ENCODE results near the gene SNRPA.

The SNRPA gene

GRCh38 chr19:40786060-40787037 lies 35.3 kb downstream of the SNRPA start:
- Histone ChIP-seq H3K27ac (ENCODE audit: low read depth in 2 of 2, low read length in 2 of 2) (no peak overlapping the region), H3K9me3 (ENCODE audit: control insufficient read depth in 2 of 2, low read length in 2 of 2) (no peaks in the 10 kb centered on the region), H3K4me1 (ENCODE audit: control insufficient read depth in 2 of 2, insufficient read depth in 2 of 2, low read length in 2 of 2) (peaks cover 3 to 4% of the 10 kb centered on the region in 2 donors), H3K4me3 (ENCODE audit: low read length in 2 of 2) (no peak overlapping the region), H3K9ac (ENCODE audit: low read depth in 1 of 2, low read length in 2 of 2) (no peak overlapping the region), H3K27me3 (ENCODE audit: control insufficient read depth in 2 of 2, insufficient read depth in 2 of 2, low read length in 2 of 2) (no peaks in the 10 kb centered on the region), H3K36me3 (ENCODE audit: control insufficient read depth in 2 of 2, insufficient read depth in 2 of 2, low read length in 2 of 2) (peaks cover 8 to 19% of the 10 kb centered on the region in 2 donors)

- Histone ChIP-seq H3K36me3 (ENCODE audit: control insufficient read depth in 2 of 2, insufficient read depth in 2 of 2, low read length in 2 of 2) (peaks cover 5 to 18% of the 10 kb centered on the region in 2 donors), H3K9me3 (ENCODE audit: control insufficient read depth in 2 of 2, low read length in 2 of 2) (no peaks in the 10 kb centered on the region), H3K27ac (ENCODE audit: low read depth in 2 of 2, low read length in 2 of 2) (peak overlapping the region; percentile 82), H3K27me3 (ENCODE audit: control insufficient read depth in 2 of 2, insufficient read depth in 2 of 2, low read length in 2 of 2) (no peaks in the 10 kb centered on the region), H3K9ac (ENCODE audit: low read depth in 1 of 2, low read length in 2 of 2) (peak overlapping the region in 1 of 2 donors; percentile 24), H3K4me3 (ENCODE audit: low read length in 2 of 2) (no peak overlapping the region), H3K4me1 (ENCODE audit: control insufficient read depth in 2 of 2, insufficient read depth in 2 of 2, low read length in 2 of 2) (peaks cover 15 to 17% of the 10 kb centered on the region in 2 donors)
These were observed 40.3 kb downstream of the SNRPA start for GRCh38 chr19:40791349-40791748.

DNA sequence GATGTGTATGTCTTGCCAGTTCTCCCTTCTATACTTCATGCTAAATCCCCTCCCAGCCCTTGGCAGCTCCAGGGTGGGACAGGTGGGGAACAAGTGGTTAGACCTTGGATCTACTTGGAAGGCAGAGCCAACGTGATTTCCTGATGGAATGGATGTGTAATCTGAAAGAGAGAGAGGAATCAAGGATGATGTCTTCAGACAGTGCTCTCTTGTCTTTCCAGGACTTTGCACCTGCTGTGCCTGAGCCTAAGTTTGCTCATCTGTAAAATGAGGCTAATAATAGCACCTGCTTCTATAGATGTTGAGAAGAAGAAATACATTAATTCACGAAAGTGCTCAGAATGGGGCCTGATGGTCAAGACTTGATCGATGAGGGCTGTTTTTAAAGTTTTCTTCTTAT lies 41.0 kb downstream of the SNRPA start:
- Histone ChIP-seq H3K27me3 (ENCODE audit: control insufficient read depth in 2 of 2, insufficient read depth in 2 of 2, low read length in 2 of 2) (no peaks in the 10 kb centered on the region), H3K9ac (ENCODE audit: low read depth in 1 of 2, low read length in 2 of 2) (peak overlapping the region in 1 of 2 donors; percentile 19), H3K4me1 (ENCODE audit: control insufficient read depth in 2 of 2, insufficient read depth in 2 of 2, low read length in 2 of 2) (peaks cover 15 to 17% of the 10 kb centered on the region in 2 donors), H3K27ac (ENCODE audit: low read depth in 2 of 2, low read length in 2 of 2) (peak overlapping the region; percentile 82), H3K9me3 (ENCODE audit: control insufficient read depth in 2 of 2, low read length in 2 of 2) (no peaks in the 10 kb centered on the region), H3K36me3 (ENCODE audit: control insufficient read depth in 2 of 2, insufficient read depth in 2 of 2, low read length in 2 of 2) (peaks cover 5 to 21% of the 10 kb centered on the region in 2 donors), H3K4me3 (ENCODE audit: low read length in 2 of 2) (no peak overlapping the region)

- Histone ChIP-seq H3K4me3 (ENCODE audit: low read length in 2 of 2) (peak overlapping the region in 1 of 2 donors; percentile 78), H3K36me3 (ENCODE audit: control insufficient read depth in 2 of 2, insufficient read depth in 2 of 2, low read length in 2 of 2) (peaks cover 13 to 21% of the 10 kb centered on the region in 2 donors), H3K9me3 (ENCODE audit: control insufficient read depth in 2 of 2, low read length in 2 of 2) (no peaks in the 10 kb centered on the region), H3K27me3 (ENCODE audit: control insufficient read depth in 2 of 2, insufficient read depth in 2 of 2, low read length in 2 of 2) (no peaks in the 10 kb centered on the region), H3K9ac (ENCODE audit: low read depth in 1 of 2, low read length in 2 of 2) (peak overlapping the region in 1 of 2 donors; percentile 68), H3K4me1 (ENCODE audit: control insufficient read depth in 2 of 2, insufficient read depth in 2 of 2, low read length in 2 of 2) (peaks cover 37 to 40% of the 10 kb centered on the region in 2 donors), H3K27ac (ENCODE audit: low read depth in 2 of 2, low read length in 2 of 2) (peak overlapping the region; percentile 93)
These were observed 46.4 kb downstream of the SNRPA start for GRCh38 chr19:40797166-40797962.

DNA sequence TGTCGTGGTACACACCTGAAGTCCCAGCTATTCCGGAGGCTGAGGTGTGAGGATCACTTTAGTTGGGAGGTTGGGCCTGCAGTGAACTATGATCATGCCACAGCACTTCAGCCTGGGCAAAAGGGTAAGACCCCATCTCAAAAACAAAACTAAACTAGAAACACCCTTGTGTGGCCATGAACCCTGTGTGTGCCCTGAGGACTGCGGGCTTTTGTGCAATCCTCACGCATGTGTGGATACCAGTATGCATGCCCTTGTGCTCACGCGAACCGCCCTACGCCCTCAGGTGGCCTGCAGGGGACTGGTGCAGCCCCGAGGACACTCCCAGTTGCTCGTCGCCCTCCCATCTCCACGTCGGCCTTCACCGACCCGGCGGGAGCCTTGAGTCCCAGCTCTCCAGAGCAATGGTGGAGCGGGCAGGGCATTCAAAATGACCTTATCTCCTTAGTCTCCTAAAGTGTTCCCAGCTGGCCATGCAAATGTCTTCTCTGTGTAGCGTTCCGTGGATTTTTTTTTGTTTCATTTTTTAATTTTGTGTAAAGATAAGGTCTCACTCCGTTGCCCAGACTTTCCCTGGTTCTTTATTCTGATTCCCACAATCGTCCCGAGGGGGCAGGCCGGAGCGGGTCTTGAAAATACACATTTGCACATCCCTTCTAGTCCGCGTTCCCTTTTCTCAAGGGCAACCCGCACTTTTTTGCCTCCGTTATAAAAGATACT lies 47.1 kb downstream of the SNRPA start:
- H3K4me1 ChIP-seq (ENCODE audit: control insufficient read depth in 2 of 2, insufficient read depth in 2 of 2, low read length in 2 of 2), result peaks cover 42 to 43% of the 10 kb centered on the region in 2 donors
- peak overlapping the region; percentile 71 to 78 for H3K4me3 ChIP-seq (ENCODE audit: low read length in 2 of 2)
- H3K9ac ChIP-seq (ENCODE audit: low read depth in 1 of 2, low read length in 2 of 2), result peak overlapping the region; percentile 68 to 79
- no peaks in the 10 kb centered on the region for H3K27me3 ChIP-seq (ENCODE audit: control insufficient read depth in 2 of 2, insufficient read depth in 2 of 2, low read length in 2 of 2)
- peaks cover 13 to 21% of the 10 kb centered on the region in 2 donors for H3K36me3 ChIP-seq (ENCODE audit: control insufficient read depth in 2 of 2, insufficient read depth in 2 of 2, low read length in 2 of 2)
- H3K9me3 ChIP-seq (ENCODE audit: control insufficient read depth in 2 of 2, low read length in 2 of 2), result no peaks in the 10 kb centered on the region
- H3K27ac ChIP-seq (ENCODE audit: low read depth in 2 of 2, low read length in 2 of 2), result peak overlapping the region; percentile 93

DNA sequence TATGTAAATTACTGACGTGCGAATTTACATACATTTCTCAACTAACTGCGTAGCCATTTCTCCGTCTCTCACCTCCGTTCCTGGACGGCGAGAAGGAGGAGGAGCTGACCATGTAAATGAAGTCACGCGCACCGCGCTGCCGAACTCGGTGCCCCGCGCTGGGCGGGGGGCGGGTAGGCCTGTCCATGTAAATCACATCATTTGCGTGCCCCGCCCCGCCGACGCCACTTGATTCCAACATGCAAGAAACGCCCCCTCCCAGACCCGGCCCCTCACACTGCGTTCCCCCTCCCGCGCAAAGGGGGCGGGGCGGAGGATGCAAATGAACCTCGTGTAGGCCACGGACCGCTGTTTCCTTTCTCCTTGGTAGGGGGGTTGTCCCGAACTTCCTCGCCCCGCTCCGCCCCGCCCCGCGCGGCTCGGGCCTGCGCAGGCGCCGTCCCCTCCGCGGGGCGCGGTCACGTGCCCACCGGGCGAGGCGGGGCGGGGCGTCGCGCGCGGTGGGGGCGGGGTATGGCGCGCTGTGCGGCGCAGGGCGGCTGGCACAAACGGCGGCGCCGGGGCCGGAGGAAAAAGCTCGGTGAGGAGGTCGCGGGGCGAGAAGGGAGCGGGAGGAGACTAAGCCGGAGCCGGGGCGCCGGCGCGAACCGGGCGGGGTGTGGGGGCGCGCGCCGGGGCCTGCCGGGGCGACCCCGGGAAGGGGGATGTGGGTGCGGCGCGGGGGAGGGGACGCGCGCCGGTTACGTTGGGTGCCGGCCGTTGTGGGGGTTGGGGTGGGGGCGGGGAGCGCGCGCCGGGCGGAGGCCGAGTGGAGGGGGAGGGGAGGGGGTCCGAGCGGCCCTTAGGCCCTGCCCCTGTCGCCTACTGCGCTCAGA lies 47.9 kb downstream of the SNRPA start, which contains the start of gene EGLN2:
Gene EGLN2 (plus strand): TSS at position 509 of the 875 bp plus-strand sequence. CDS start 1,382 bp downstream, outside the sequence.
- peak within 1 kb of the TSS; percentile 80 to 82 for H3K4me3 ChIP-seq (ENCODE audit: low read length in 2 of 2)
- H3K4me1 ChIP-seq (ENCODE audit: control insufficient read depth in 2 of 2, insufficient read depth in 2 of 2, low read length in 2 of 2), result peaks cover 50% of the 10 kb centered on the region in 2 donors
- peak within 1 kb of the TSS; percentile 93 for H3K27ac ChIP-seq (ENCODE audit: low read depth in 2 of 2, low read length in 2 of 2)
- peaks cover 13 to 21% of the 10 kb centered on the region in 2 donors for H3K36me3 ChIP-seq (ENCODE audit: control insufficient read depth in 2 of 2, insufficient read depth in 2 of 2, low read length in 2 of 2)
- H3K27me3 ChIP-seq (ENCODE audit: control insufficient read depth in 2 of 2, insufficient read depth in 2 of 2, low read length in 2 of 2), result no peaks in the 10 kb centered on the region
- H3K9ac ChIP-seq (ENCODE audit: low read depth in 1 of 2, low read length in 2 of 2), result peak within 1 kb of the TSS; percentile 80 to 97
- H3K9me3 ChIP-seq (ENCODE audit: control insufficient read depth in 2 of 2, low read length in 2 of 2), result no peaks in the 10 kb centered on the region

DNA sequence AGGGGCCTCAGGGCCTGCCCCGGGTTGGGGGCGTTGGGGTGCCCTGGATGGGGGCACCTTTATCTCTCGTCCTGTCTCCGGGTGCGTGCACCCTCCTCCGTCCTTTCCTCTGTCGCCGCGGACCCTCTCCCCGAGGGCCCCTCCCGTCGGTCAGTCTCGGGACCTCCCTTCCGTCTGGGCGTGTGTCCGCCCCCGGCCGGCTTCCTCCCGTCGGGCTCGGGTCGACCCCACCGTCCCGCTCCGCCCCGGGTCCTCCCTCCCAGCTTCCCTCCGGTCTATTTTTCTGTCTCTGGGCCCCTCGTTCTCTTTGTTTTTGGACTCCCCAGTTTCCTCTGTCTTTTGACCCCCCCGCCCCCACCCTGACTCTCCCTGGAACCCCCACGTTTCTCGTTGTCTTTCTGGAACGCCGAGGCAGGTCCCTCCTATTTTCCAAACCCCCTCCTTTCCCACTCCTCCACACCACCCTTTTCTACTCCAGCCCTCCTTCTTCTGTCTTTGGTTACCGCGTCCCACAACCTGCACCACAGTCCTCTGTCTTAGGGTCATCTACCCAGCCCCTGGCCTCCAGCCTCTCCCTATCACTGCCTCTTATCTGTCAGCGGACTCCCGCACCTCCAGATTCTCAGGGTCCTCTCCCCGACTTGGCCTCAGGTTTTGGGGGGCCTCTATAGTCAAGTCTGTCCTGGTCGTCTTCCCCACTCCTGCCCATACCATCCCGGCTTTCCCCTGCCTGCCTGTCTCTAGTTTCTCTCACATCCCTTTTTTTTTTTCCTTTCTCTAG lies 48.7 kb downstream of the SNRPA start:
- Histone ChIP-seq H3K9ac (ENCODE audit: low read depth in 1 of 2, low read length in 2 of 2) (peak overlapping the region; percentile 80 to 97), H3K27me3 (ENCODE audit: control insufficient read depth in 2 of 2, insufficient read depth in 2 of 2, low read length in 2 of 2) (no peaks in the 10 kb centered on the region), H3K27ac (ENCODE audit: low read depth in 2 of 2, low read length in 2 of 2) (peak overlapping the region; percentile 93), H3K4me1 (ENCODE audit: control insufficient read depth in 2 of 2, insufficient read depth in 2 of 2, low read length in 2 of 2) (peaks cover 58 to 59% of the 10 kb centered on the region in 2 donors), H3K9me3 (ENCODE audit: control insufficient read depth in 2 of 2, low read length in 2 of 2) (no peaks in the 10 kb centered on the region), H3K4me3 (ENCODE audit: low read length in 2 of 2) (peak overlapping the region; percentile 80 to 82), H3K36me3 (ENCODE audit: control insufficient read depth in 2 of 2, insufficient read depth in 2 of 2, low read length in 2 of 2) (peaks cover 13 to 24% of the 10 kb centered on the region in 2 donors)

- H3K9me3 ChIP-seq (ENCODE audit: control insufficient read depth in 2 of 2, low read length in 2 of 2), result no peaks in the 10 kb centered on the region
- peak overlapping the region; percentile 80 to 97 for H3K9ac ChIP-seq (ENCODE audit: low read depth in 1 of 2, low read length in 2 of 2)
These were observed 49.5 kb downstream of the SNRPA start for GRCh38 chr19:40800339-40800996.

More at GRCh38 chr19:40800339-40800996, 49.5 kb downstream of the SNRPA start:
- peak overlapping the region; percentile 93 for H3K27ac ChIP-seq (ENCODE audit: low read depth in 2 of 2, low read length in 2 of 2)
- H3K4me1 ChIP-seq (ENCODE audit: control insufficient read depth in 2 of 2, insufficient read depth in 2 of 2, low read length in 2 of 2), result peaks cover 65 to 66% of the 10 kb centered on the region in 2 donors
- H3K36me3 ChIP-seq (ENCODE audit: control insufficient read depth in 2 of 2, insufficient read depth in 2 of 2, low read length in 2 of 2), result peaks cover 13 to 26% of the 10 kb centered on the region in 2 donors
- H3K27me3 ChIP-seq (ENCODE audit: control insufficient read depth in 2 of 2, insufficient read depth in 2 of 2, low read length in 2 of 2), result no peaks in the 10 kb centered on the region
- peak overlapping the region; percentile 80 to 82 for H3K4me3 ChIP-seq (ENCODE audit: low read length in 2 of 2)
